Osteoblast (primary cell): ENCODE measurements around the gene INAFM2. TPM values are rescaled to one million over a fixed set of nuclear protein-coding genes. Genes with fewer than 3 reads are reported as not detected.

ENCODE experiments used
- DNase-seq: peaks from one replicate; pipeline ENCODE4 v3.0.0; 2011; ENCODE audit warnings: low spot score, mixed read lengths; ENCODE audit not compliant: insufficient read length; ENCODE audit errors: missing footprints
- H2AFZ ChIP-seq: 2 replicates; pipeline ENCODE4 v1.6.0; 2011; ENCODE audit warnings: mild to moderate bottlenecking, low read length
- H3K27ac ChIP-seq: 2 replicates; pipeline ENCODE4 v1.5.1; 2011; ENCODE audit warnings: mild to moderate bottlenecking, low read depth, low read length, moderate library complexity
- H3K27me3 ChIP-seq: 2 replicates; pipeline ENCODE4 v1.6.0; 2012; ENCODE audit warnings: mild to moderate bottlenecking, control low read depth, inconsistent platforms, low read length, moderate library complexity; ENCODE audit not compliant: insufficient read depth
- H3K36me3 ChIP-seq: 2 replicates; pipeline ENCODE4 v1.5.1; 2011; ENCODE audit warnings: mild to moderate bottlenecking, low read length, control low read depth, moderate library complexity; ENCODE audit not compliant: insufficient read depth
- H3K4me1 ChIP-seq: 2 replicates; pipeline ENCODE4 v1.5.1; 2011; ENCODE audit warnings: mild to moderate bottlenecking, low read length, control low read depth, moderate library complexity; ENCODE audit not compliant: insufficient read depth
- H3K4me2 ChIP-seq: 2 replicates; pipeline ENCODE4 v1.6.0; 2011; ENCODE audit warnings: mild to moderate bottlenecking, low read length; ENCODE audit not compliant: insufficient read depth
- H3K4me3 ChIP-seq: fragments of 200-600 bp; sonication (generic); 3 replicates; pipeline ENCODE4 v1.5.1; 2012; ENCODE audit warnings: mild to moderate bottlenecking, low read length, inconsistent platforms; ENCODE audit not compliant: insufficient read depth
- H3K79me2 ChIP-seq: 2 replicates; pipeline ENCODE4 v1.6.0; 2012; ENCODE audit warnings: mild to moderate bottlenecking, low read length, control low read depth, inconsistent platforms; ENCODE audit not compliant: insufficient read depth
- H3K9me3 ChIP-seq: 2 replicates; pipeline ENCODE4 v1.5.1; 2011; ENCODE audit warnings: low read depth, low read length, control low read depth
- H4K20me1 ChIP-seq: 2 replicates; pipeline ENCODE4 v1.6.0; 2012; ENCODE audit warnings: mild to moderate bottlenecking, low read length, control low read depth; ENCODE audit not compliant: insufficient read depth
- CTCF ChIP-seq: IDR thresholded peaks from 2 replicates; pipeline ENCODE4 v1.5.1; 2011; ENCODE audit warnings: mild to moderate bottlenecking, low read depth, low read length, moderate library complexity; ENCODE audit errors: extremely low read depth
- total RNA-seq: library from RNA; depleted of rRNA; stranded (reverse); fragments of >200 nt; gene quantifications from 2 replicates; pipeline ENCODE4 v1.2.3, GENCODE V29; 2012

INAFM2 gene
- total RNA-seq, 1 donor = 17.7 TPM

GRCh38 chr15:40285151-40285550 is 38.3 kb upstream of the INAFM2 start:
- Histone ChIP-seq H3K27ac (no peak overlapping the region), H3K27me3 (peaks cover 37% of the 10 kb centered on the region), H3K79me2 (no peaks in the 10 kb centered on the region), H2AFZ (no peak overlapping the region), H3K4me3 (no peak overlapping the region), H3K4me1 (peaks cover 2% of the 10 kb centered on the region), H3K9me3 (no peaks in the 10 kb centered on the region), H3K4me2 (no peak overlapping the region), H4K20me1 (no peaks in the 10 kb centered on the region), H3K36me3 (no peaks in the 10 kb centered on the region)
- TF ChIP-seq CTCF = no peak
- no peak for DNase-seq

- Histone ChIP-seq H3K36me3 (no peaks in the 10 kb centered on the region), H3K27me3 (peaks cover 37% of the 10 kb centered on the region), H3K4me2 (no peak overlapping the region), H3K9me3 (no peaks in the 10 kb centered on the region), H2AFZ (no peak overlapping the region), H3K4me1 (peaks cover 2% of the 10 kb centered on the region), H4K20me1 (no peaks in the 10 kb centered on the region), H3K79me2 (no peaks in the 10 kb centered on the region), H3K4me3 (no peak overlapping the region), H3K27ac (no peak overlapping the region)
- no peak for TF ChIP-seq CTCF
- peak; percentile 93 for DNase-seq
These were observed 37.9 kb upstream of the INAFM2 start for GRCh38 chr15:40285554-40286011.

GRCh38 chr15:40286061-40286532 is 37.4 kb upstream of the INAFM2 start:
- no peak overlapping the region for H3K27ac ChIP-seq
- no peak for TF ChIP-seq CTCF
- H3K79me2 ChIP-seq = no peaks in the 10 kb centered on the region
- no peak overlapping the region for H3K4me3 ChIP-seq
- H2AFZ ChIP-seq = no peak overlapping the region
- no peak for DNase-seq
- H3K4me2 ChIP-seq = no peak overlapping the region
- peaks cover 32% of the 10 kb centered on the region for H3K27me3 ChIP-seq
- no peaks in the 10 kb centered on the region for H4K20me1 ChIP-seq
- H3K36me3 ChIP-seq = no peaks in the 10 kb centered on the region
- H3K4me1 ChIP-seq = peaks cover 2% of the 10 kb centered on the region
- H3K9me3 ChIP-seq = no peaks in the 10 kb centered on the region

- peaks cover 30% of the 10 kb centered on the region for H3K27me3 ChIP-seq
- DNase-seq = no peak
- TF ChIP-seq CTCF = no peak
These were observed 36.7 kb upstream of the INAFM2 start for GRCh38 chr15:40286794-40287193.

More at GRCh38 chr15:40286794-40287193, 36.7 kb upstream of the INAFM2 start:
- Histone ChIP-seq H3K79me2 (no peaks in the 10 kb centered on the region), H3K27ac (no peak overlapping the region), H3K9me3 (no peaks in the 10 kb centered on the region), H3K4me1 (peaks cover 2% of the 10 kb centered on the region), H3K36me3 (no peaks in the 10 kb centered on the region), H4K20me1 (no peaks in the 10 kb centered on the region), H2AFZ (no peak overlapping the region), H3K4me2 (no peak overlapping the region), H3K4me3 (no peak overlapping the region)
